HepG2 (cell line): ENCODE measurements around the gene VARS1. TPM values are rescaled to one million over a fixed set of nuclear protein-coding genes. Genes with fewer than 3 reads are reported as not detected.
A peak's percentile ranks its signal among the peaks of the same experiment; 100 is the strongest.

Source experiments
- CBX1 ChIP-seq: IDR thresholded peaks from one replicate; pipeline ENCODE4 v1.6.1; 2016; ENCODE audit warnings: antibody characterized with exemption, low read depth
- CREM ChIP-seq, 2 experiments: sonication (generic) in 1 of 2; formaldehyde crosslinking in 1 of 2; IDR thresholded peaks; 2 replicates each; pipeline versions ENCODE4 v1.4.0 to v1.6.1; 2016 to 2020; ENCODE audit warnings: antibody characterized with exemption in 1 of 2, mild to moderate bottlenecking in 1 of 2, missing genetic modification reagents in 1 of 2
- KLF11 ChIP-seq: IDR thresholded peaks from 2 replicates; pipeline ENCODE4 v1.6.1; 2016; ENCODE audit warnings: missing compliant biosample characterization
- KLF13 ChIP-seq: sonication (generic); formaldehyde crosslinking; IDR thresholded peaks from 2 replicates; pipeline ENCODE4 v1.4.0; 2020; ENCODE audit warnings: mild to moderate bottlenecking, missing genetic modification reagents
- NR2F2 ChIP-seq: IDR thresholded peaks from 2 replicates; pipeline ENCODE4 v1.6.1; 2012; ENCODE audit warnings: low read depth, inconsistent platforms, borderline replicate concordance
- PRDM10 ChIP-seq: sonication (generic); formaldehyde crosslinking; IDR thresholded peaks from 2 replicates; pipeline ENCODE4 v1.4.0; 2020; ENCODE audit warnings: low read depth, missing genetic modification reagents
- SMAD9 ChIP-seq: sonication (generic); formaldehyde crosslinking; IDR thresholded peaks from 2 replicates; pipeline ENCODE4 v1.5.1; 2020; ENCODE audit warnings: mild to moderate bottlenecking, missing genetic modification reagents
- ZFP62 ChIP-seq: sonication (generic); formaldehyde crosslinking; IDR thresholded peaks from 2 replicates; pipeline ENCODE4 v1.4.0; 2020; ENCODE audit warnings: missing genetic modification reagents
- ZMAT3 ChIP-seq: sonication (generic); formaldehyde crosslinking; conservative IDR thresholded peaks from 2 replicates; pipeline ENCODE4 v1.7.0; 2021; ENCODE audit warnings: missing genetic modification reagents
- ZNF20 ChIP-seq: sonication (generic); formaldehyde crosslinking; IDR thresholded peaks from 2 replicates; pipeline ENCODE4 v1.4.0; 2020; ENCODE audit warnings: mild to moderate bottlenecking, moderate library complexity, missing genetic modification reagents
- ZSCAN12 ChIP-seq: sonication (generic); formaldehyde crosslinking; IDR thresholded peaks from 2 replicates; pipeline ENCODE4 v1.9.0; 2021; ENCODE audit warnings: mild to moderate bottlenecking, missing genetic modification reagents
- polyA plus RNA-seq, 8 experiments: library from polyadenylated mRNA; depleted of rRNA in 3 of 8; stranded (reverse) in 7 of 8; unstranded in 1 of 8; fragments of >200 nt; fragmentation: Illumina TruSeq in 4 of 8; extraction: Trizol in 4 of 8; gene quantifications; 2 replicates each; pipeline versions ENCODE4 v1.2.1 to v1.2.3, GENCODE V29; 2011 to 2016; ENCODE audit warnings: low read depth in 4 of 8, missing spikeins in 1 of 8, mixed read lengths in 1 of 8; ENCODE audit not compliant: insufficient read depth in 1 of 8
- total RNA-seq, 5 experiments: library from RNA; depleted of rRNA; stranded (reverse); fragments of >200 nt; fragmentation: Illumina TruSeq; extraction: Trizol; gene quantifications; 2 replicates each; pipeline ENCODE4 v1.2.3, GENCODE V29; 2016; ENCODE audit warnings: low read depth in 1 of 5
- TF ChIP-seq, protein P1 (sequence below): sonication (generic); formaldehyde crosslinking; IDR thresholded peaks from 2 replicates; pipeline ENCODE4 v1.4.0; 2020; ENCODE audit warnings: missing genetic modification reagents, mild to moderate bottlenecking, borderline replicate concordance
- TF ChIP-seq, protein P2 (sequence below): sonication (generic); formaldehyde crosslinking; IDR thresholded peaks from 2 replicates; pipeline ENCODE4; 2020; ENCODE audit warnings: missing genetic modification reagents, mild to moderate bottlenecking, borderline replicate concordance
- TF ChIP-seq, protein P3 (sequence below): sonication (generic); formaldehyde crosslinking; IDR thresholded peaks from 2 replicates; pipeline ENCODE4 v1.5.1; 2020; ENCODE audit warnings: mild to moderate bottlenecking, missing genetic modification reagents, borderline replicate concordance
- TF ChIP-seq, protein P4 (sequence below): sonication (generic); formaldehyde crosslinking; IDR thresholded peaks from 2 replicates; pipeline ENCODE4 v1.9.0; 2021; ENCODE audit warnings: missing genetic modification reagents, borderline replicate concordance

The VARS1 gene
- total and polyA plus RNA-seq, 2 of the 13 experiments (the other 11 are each of a cell fraction or from before 2014, with no cell fraction given), result 14.7 to 56.1 TPM

DNA sequence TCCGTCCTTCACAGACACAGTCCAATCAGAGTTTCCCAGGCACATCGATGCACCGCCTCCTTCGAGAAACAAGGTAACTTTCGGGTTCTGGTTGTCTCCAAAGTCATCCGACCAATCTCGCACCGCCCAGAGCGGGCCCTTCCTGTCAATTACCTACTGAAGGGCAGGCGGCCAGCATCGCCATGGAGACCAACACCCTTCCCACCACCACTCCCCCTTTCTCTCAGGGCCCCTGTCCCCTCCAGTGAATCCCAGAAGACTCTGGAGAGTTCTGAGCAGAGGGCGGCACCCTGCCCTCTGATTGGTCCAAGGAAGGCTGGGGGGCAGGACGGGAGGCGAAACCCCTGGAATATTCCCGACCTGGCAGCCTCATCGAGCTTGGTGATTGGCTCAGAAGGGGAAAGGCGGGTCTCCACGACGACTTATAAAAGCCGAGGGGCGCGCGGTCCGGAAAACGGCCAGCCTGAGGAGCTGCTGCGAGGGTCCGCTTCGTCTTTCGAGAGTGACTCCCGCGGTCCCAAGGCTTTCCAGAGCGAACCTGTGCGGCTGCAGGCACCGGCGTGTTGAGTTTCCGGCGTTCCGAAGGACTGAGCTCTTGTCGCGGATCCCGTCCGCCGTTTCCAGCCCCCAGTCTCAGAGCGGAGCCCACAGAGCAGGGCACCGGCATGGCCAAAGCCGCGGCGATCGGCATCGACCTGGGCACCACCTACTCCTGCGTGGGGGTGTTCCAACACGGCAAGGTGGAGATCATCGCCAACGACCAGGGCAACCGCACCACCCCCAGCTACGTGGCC lies 31.9 kb upstream of the VARS1 start, which contains the start of gene HSPA1B (continued):
- TF ChIP-seq ZMAT3 (no peak), NR2F2 (peak; percentile 45; the same call in 1 of the 2 replicates), CBX1 (peak; percentile 97), SMAD9 (CRISPR knock-in tag) (no peak), ZSCAN12 (peak; percentile 92), CREM (IDR thresholded peaks at IDR 0.05) (peak; percentile 19; the same call in 1 of the 2 replicates), CREM (CRISPR knock-in tag; IDR thresholded peaks at IDR 0.05) (no peak), PRDM10 (CRISPR knock-in tag) (no peak), ZFP62 (CRISPR knock-in tag) (no peak), KLF11 (CRISPR knock-in tag) (peak; percentile 87; the same call in 1 of the 2 replicates), ZNF20 (CRISPR knock-in tag) (no peak), KLF13 (CRISPR knock-in tag) (no peak)
- TF ChIP-seq, protein P1, sequence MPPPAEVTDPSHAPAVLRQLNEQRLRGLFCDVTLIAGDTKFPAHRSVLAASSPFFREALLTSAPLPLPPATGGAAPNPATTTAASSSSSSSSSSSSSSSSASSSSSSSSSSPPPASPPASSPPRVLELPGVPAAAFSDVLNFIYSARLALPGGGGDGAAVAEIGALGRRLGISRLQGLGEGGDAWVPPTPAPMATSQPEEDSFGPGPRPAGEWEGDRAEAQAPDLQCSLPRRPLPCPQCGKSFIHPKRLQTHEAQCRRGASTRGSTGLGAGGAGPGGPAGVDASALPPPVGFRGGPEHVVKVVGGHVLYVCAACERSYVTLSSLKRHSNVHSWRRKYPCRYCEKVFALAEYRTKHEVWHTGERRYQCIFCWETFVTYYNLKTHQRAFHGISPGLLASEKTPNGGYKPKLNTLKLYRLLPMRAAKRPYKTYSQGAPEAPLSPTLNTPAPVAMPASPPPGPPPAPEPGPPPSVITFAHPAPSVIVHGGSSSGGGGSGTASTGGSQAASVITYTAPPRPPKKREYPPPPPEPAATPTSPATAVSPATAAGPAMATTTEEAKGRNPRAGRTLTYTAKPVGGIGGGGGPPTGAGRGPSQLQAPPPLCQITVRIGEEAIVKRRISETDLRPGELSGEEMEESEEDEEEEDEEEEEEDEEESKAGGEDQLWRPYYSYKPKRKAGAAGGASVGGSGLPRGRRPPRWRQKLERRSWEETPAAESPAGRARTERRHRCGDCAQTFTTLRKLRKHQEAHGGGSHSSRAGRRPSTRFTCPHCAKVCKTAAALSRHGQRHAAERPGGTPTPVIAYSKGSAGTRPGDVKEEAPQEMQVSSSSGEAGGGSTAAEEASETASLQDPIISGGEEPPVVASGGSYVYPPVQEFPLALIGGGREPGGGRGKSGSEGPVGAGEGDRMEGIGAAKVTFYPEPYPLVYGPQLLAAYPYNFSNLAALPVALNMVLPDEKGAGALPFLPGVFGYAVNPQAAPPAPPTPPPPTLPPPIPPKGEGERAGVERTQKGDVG (CRISPR knock-in tag), result peak; percentile 41; the same call in 1 of the 2 replicates
- TF ChIP-seq, protein P2, sequence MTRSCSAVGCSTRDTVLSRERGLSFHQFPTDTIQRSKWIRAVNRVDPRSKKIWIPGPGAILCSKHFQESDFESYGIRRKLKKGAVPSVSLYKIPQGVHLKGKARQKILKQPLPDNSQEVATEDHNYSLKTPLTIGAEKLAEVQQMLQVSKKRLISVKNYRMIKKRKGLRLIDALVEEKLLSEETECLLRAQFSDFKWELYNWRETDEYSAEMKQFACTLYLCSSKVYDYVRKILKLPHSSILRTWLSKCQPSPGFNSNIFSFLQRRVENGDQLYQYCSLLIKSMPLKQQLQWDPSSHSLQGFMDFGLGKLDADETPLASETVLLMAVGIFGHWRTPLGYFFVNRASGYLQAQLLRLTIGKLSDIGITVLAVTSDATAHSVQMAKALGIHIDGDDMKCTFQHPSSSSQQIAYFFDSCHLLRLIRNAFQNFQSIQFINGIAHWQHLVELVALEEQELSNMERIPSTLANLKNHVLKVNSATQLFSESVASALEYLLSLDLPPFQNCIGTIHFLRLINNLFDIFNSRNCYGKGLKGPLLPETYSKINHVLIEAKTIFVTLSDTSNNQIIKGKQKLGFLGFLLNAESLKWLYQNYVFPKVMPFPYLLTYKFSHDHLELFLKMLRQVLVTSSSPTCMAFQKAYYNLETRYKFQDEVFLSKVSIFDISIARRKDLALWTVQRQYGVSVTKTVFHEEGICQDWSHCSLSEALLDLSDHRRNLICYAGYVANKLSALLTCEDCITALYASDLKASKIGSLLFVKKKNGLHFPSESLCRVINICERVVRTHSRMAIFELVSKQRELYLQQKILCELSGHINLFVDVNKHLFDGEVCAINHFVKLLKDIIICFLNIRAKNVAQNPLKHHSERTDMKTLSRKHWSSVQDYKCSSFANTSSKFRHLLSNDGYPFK, result peak; percentile 79; the same call in 1 of the 2 replicates
- TF ChIP-seq, protein P3, sequence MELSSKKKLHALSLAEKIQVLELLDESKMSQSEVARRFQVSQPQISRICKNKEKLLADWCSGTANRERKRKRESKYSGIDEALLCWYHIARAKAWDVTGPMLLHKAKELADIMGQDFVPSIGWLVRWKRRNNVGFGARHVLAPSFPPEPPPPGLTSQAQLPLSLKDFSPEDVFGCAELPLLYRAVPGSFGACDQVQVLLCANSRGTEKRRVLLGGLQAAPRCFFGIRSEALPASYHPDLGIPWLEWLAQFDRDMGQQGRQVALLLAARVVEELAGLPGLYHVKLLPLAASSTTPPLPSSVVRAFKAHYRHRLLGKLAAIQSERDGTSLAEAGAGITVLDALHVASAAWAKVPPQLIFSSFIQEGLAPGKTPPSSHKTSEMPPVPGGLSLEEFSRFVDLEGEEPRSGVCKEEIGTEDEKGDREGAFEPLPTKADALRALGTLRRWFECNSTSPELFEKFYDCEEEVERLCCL (CRISPR knock-in tag), result no peak; the same call in 1 of the 2 replicates
- TF ChIP-seq, protein P4, sequence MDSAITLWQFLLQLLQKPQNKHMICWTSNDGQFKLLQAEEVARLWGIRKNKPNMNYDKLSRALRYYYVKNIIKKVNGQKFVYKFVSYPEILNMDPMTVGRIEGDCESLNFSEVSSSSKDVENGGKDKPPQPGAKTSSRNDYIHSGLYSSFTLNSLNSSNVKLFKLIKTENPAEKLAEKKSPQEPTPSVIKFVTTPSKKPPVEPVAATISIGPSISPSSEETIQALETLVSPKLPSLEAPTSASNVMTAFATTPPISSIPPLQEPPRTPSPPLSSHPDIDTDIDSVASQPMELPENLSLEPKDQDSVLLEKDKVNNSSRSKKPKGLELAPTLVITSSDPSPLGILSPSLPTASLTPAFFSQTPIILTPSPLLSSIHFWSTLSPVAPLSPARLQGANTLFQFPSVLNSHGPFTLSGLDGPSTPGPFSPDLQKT (CRISPR knock-in tag), result peak; percentile 75; the same call in 1 of the 2 replicates
